ENCODE data around the gene TRIM36.

GRCh38 chr5:115202952-115203351, 33.2 kb upstream of the TRIM36 start:
- TF ChIP-seq, protein P1, sequence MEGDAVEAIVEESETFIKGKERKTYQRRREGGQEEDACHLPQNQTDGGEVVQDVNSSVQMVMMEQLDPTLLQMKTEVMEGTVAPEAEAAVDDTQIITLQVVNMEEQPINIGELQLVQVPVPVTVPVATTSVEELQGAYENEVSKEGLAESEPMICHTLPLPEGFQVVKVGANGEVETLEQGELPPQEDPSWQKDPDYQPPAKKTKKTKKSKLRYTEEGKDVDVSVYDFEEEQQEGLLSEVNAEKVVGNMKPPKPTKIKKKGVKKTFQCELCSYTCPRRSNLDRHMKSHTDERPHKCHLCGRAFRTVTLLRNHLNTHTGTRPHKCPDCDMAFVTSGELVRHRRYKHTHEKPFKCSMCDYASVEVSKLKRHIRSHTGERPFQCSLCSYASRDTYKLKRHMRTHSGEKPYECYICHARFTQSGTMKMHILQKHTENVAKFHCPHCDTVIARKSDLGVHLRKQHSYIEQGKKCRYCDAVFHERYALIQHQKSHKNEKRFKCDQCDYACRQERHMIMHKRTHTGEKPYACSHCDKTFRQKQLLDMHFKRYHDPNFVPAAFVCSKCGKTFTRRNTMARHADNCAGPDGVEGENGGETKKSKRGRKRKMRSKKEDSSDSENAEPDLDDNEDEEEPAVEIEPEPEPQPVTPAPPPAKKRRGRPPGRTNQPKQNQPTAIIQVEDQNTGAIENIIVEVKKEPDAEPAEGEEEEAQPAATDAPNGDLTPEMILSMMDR (IDR thresholded peaks at IDR 0.05) = no peak
- no peak for TF ChIP-seq MAX (CRISPR knock-in tag; IDR thresholded peaks at IDR 0.05)
- TF ChIP-seq ATF1 (CRISPR knock-in tag; IDR thresholded peaks at IDR 0.05) = no peak
- TF ChIP-seq JUN (CRISPR knock-in tag; IDR thresholded peaks at IDR 0.05) = no peak
- no peak for TF ChIP-seq ATF3 (CRISPR knock-in tag; conservative IDR thresholded peaks at IDR 0.05)
- TF ChIP-seq, protein P2, sequence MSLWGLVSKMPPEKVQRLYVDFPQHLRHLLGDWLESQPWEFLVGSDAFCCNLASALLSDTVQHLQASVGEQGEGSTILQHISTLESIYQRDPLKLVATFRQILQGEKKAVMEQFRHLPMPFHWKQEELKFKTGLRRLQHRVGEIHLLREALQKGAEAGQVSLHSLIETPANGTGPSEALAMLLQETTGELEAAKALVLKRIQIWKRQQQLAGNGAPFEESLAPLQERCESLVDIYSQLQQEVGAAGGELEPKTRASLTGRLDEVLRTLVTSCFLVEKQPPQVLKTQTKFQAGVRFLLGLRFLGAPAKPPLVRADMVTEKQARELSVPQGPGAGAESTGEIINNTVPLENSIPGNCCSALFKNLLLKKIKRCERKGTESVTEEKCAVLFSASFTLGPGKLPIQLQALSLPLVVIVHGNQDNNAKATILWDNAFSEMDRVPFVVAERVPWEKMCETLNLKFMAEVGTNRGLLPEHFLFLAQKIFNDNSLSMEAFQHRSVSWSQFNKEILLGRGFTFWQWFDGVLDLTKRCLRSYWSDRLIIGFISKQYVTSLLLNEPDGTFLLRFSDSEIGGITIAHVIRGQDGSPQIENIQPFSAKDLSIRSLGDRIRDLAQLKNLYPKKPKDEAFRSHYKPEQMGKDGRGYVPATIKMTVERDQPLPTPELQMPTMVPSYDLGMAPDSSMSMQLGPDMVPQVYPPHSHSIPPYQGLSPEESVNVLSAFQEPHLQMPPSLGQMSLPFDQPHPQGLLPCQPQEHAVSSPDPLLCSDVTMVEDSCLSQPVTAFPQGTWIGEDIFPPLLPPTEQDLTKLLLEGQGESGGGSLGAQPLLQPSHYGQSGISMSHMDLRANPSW (CRISPR knock-in tag; conservative IDR thresholded peaks at IDR 0.05; ENCODE audit: low read depth) = no peak
- TF ChIP-seq, protein P3, sequence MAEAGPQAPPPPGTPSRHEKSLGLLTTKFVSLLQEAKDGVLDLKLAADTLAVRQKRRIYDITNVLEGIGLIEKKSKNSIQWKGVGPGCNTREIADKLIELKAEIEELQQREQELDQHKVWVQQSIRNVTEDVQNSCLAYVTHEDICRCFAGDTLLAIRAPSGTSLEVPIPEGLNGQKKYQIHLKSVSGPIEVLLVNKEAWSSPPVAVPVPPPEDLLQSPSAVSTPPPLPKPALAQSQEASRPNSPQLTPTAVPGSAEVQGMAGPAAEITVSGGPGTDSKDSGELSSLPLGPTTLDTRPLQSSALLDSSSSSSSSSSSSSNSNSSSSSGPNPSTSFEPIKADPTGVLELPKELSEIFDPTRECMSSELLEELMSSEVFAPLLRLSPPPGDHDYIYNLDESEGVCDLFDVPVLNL (CRISPR knock-in tag; IDR thresholded peaks at IDR 0.05; ENCODE audit: borderline replicate concordance, low read depth) = no peak
- TF ChIP-seq CREB1 (CRISPR knock-in tag; IDR thresholded peaks at IDR 0.05) = no peak
- no peak for TF ChIP-seq CBFB (CRISPR knock-in tag; IDR thresholded peaks at IDR 0.05; ENCODE audit: low read depth)
- no peak for TF ChIP-seq FOXP1 (CRISPR knock-in tag; IDR thresholded peaks at IDR 0.05; ENCODE audit: borderline replicate concordance)
- TF ChIP-seq ATF2 (CRISPR knock-in tag; IDR thresholded peaks at IDR 0.05; ENCODE audit: borderline replicate concordance, low read depth) = no peak
- no peak for TF ChIP-seq NR1H2 (CRISPR knock-in tag; IDR thresholded peaks at IDR 0.05)
- no peak for TF ChIP-seq TEAD1 (CRISPR knock-in tag; IDR thresholded peaks at IDR 0.05)
